Suprapubic skin (tissue), 4 donors: ENCODE results near the gene ZNF836. TPM values are rescaled to one million over a fixed set of nuclear protein-coding genes. Genes with fewer than 3 reads are reported as not detected.
A peak's percentile ranks its signal among the peaks of the same experiment; 100 is the strongest.

Experiments
- DNase-seq, 2 donors: peaks; one replicate each; pipeline ENCODE4 v3.0.0-alpha.2; 2019; ENCODE audit warnings: low spot score in 2 of 2
- H3K27ac ChIP-seq: fragments of 200-600 bp; sonication (generic); one replicate; pipeline ENCODE4 v1.5.1; 2019
- H3K27me3 ChIP-seq: fragments of 200-600 bp; sonication (generic); one replicate; pipeline ENCODE4 v1.5.1; 2019
- H3K36me3 ChIP-seq: fragments of 200-600 bp; sonication (generic); one replicate; pipeline ENCODE4 v1.5.1; 2019
- H3K4me1 ChIP-seq: fragments of 200-600 bp; sonication (generic); one replicate; pipeline ENCODE4 v1.5.1; 2019
- H3K4me3 ChIP-seq: fragments of 200-600 bp; sonication (generic); one replicate; pipeline ENCODE4 v1.5.1; 2019; ENCODE audit warnings: mild to moderate bottlenecking
- H3K9me3 ChIP-seq: fragments of 200-600 bp; sonication (generic); one replicate; pipeline ENCODE4 v1.5.1; 2019
- CTCF ChIP-seq, 2 donors: fragments of 200-600 bp in 1 of 2; fragments of 450-650 bp in 1 of 2; sonication (generic) in 1 of 2; IDR thresholded peaks; one replicate each; pipeline ENCODE4 v1.5.1; 2016 to 2019; ENCODE audit warnings: antibody characterized with exemption in 2 of 2, mild to moderate bottlenecking in 1 of 2, moderate library complexity in 1 of 2
- EP300 ChIP-seq: sonication (generic); formaldehyde crosslinking; IDR thresholded peaks from one replicate; pipeline ENCODE4 v1.6.1; 2017; ENCODE audit warnings: antibody characterized with exemption
- POLR2A ChIP-seq, 2 donors: fragments of 450-650 bp; IDR thresholded peaks; one replicate each; pipeline ENCODE4 v1.6.1; 2017; ENCODE audit warnings: antibody characterized with exemption in 2 of 2, mild to moderate bottlenecking in 2 of 2, moderate library complexity in 2 of 2
- POLR2AphosphoS5 ChIP-seq, 3 donors: sonication (generic); formaldehyde crosslinking; IDR thresholded peaks; one replicate each; pipeline ENCODE4 v1.6.1; 2017; ENCODE audit warnings: antibody characterized with exemption in 3 of 3
- WGBS: methylation state at CpG from one replicate; pipeline ENCODE4 v1.1.5; 2018; 5-methylcytosine and 5-hydroxymethylcytosine counted together
- total RNA-seq, 4 donors: library from RNA; depleted of rRNA; stranded (reverse); fragments of >200 nt; gene quantifications; one replicate each; pipeline ENCODE4 v1.1.0, GENCODE V29; 2016

The ZNF836 gene
- total RNA-seq, 4 donors from 2014 or later: 7.3 to 25.7 (median 15.9) TPM

DNA sequence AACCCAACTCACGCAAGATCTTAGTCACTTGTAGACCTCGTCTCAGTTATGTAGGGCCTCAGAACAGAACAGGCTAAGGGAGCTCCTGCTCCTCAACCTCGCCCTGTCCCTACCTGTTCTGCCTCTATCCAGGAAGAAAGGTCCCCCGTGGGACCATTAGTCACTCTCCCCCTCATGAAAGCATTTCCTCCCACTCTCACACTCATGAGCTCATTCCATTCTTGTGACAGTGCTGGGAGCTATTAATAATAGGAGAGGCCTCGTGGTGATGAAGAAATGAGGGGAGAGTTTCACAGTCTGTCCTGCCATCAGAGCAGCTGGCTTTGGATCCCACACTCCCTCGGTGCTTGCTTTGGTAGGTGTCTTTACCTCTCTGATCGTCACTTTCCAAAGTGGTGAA, 28.6 kb upstream of the ZNF836 start:
- Histone ChIP-seq H3K27me3 (no peaks in the 10 kb centered on the region), H3K4me3 (no peak overlapping the region), H3K9me3 (no peaks in the 10 kb centered on the region), H3K27ac (peak overlapping the region; percentile 67), H3K4me1 (peaks cover 39% of the 10 kb centered on the region), H3K36me3 (peaks cover 77% of the 10 kb centered on the region)
- 47% methylated on average over 7 of the region's 7 CpGs for WGBS
- no peak for TF ChIP-seq POLR2A (IDR thresholded peaks at IDR 0.05)
- no peak for TF ChIP-seq CTCF (IDR thresholded peaks at IDR 0.05)
- TF ChIP-seq POLR2AphosphoS5 (IDR thresholded peaks at IDR 0.05): no peak
- TF ChIP-seq EP300: no peak
- peak in 1 of 2 donors; percentile 66 for DNase-seq

DNA sequence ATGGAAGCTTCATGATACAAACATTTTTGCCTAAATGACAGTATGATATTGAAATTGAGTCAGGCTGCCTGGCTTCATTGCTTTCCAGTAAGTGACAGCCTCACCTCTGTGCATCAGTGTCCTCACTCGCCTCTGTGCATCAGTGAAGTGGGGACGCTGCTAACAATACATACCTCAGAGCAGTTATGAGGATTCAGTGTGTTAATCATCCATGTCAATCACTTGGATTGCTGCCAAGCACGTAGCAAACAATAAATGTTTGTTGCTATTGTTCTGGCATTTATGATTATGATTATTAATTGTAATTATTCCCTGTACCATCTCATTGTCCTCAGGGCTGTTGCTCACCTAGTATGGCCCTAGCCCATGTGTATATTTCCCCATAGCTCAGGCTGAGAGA, 27.3 kb upstream of the ZNF836 start:
- peaks cover 66% of the 10 kb centered on the region for H3K36me3 ChIP-seq
- H3K27me3 ChIP-seq: no peaks in the 10 kb centered on the region
- H3K27ac ChIP-seq: no peak overlapping the region
- no peak overlapping the region for H3K4me3 ChIP-seq
- H3K9me3 ChIP-seq: no peaks in the 10 kb centered on the region
- no peak for TF ChIP-seq POLR2AphosphoS5 (IDR thresholded peaks at IDR 0.05)
- no peak for TF ChIP-seq CTCF (IDR thresholded peaks at IDR 0.05)
- no peak for TF ChIP-seq POLR2A (IDR thresholded peaks at IDR 0.05)
- no peak for TF ChIP-seq EP300
- H3K4me1 ChIP-seq: peaks cover 51% of the 10 kb centered on the region
- 38% methylated on average over 3 of the region's 3 CpGs for WGBS
- DNase-seq: no peak

DNA sequence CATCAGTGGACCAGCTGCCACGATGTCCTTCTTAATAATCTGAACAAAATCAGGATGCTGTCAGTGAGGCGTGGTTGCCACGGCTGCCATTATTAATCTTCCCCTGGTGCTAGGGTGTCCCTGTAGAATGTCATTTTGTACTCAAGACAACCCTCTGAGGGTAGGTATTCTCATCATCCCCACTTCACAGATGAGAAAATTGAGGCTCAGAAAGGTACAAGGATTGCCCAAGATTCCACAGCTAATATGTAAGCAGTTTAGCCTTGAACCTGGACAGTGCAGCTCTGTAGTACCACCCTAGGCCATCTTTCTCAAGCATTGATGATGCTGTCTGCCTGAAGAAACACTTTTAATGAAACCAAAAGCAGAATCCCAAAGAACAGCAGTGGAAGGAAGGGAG, 26.5 kb upstream of the ZNF836 start:
- DNase-seq: no peak
- H3K27ac ChIP-seq: no peak overlapping the region
- H3K36me3 ChIP-seq: peaks cover 61% of the 10 kb centered on the region
- no peaks in the 10 kb centered on the region for H3K9me3 ChIP-seq
- 86% methylated on average over 3 of the region's 3 CpGs for WGBS
- H3K4me1 ChIP-seq: peaks cover 55% of the 10 kb centered on the region
- TF ChIP-seq CTCF (IDR thresholded peaks at IDR 0.05) (no peak), EP300 (no peak), POLR2AphosphoS5 (IDR thresholded peaks at IDR 0.05) (no peak), POLR2A (IDR thresholded peaks at IDR 0.05) (no peak)
- no peaks in the 10 kb centered on the region for H3K27me3 ChIP-seq
- H3K4me3 ChIP-seq: no peak overlapping the region

- WGBS: 94% methylated on average over 5 of the region's 5 CpGs
- Histone ChIP-seq H3K4me3 (no peak overlapping the region), H3K27ac (no peak overlapping the region), H3K27me3 (no peaks in the 10 kb centered on the region), H3K9me3 (no peaks in the 10 kb centered on the region), H3K4me1 (peaks cover 67% of the 10 kb centered on the region), H3K36me3 (peaks cover 45% of the 10 kb centered on the region)
- DNase-seq: no peak
- TF ChIP-seq POLR2A (IDR thresholded peaks at IDR 0.05): no peak
- TF ChIP-seq EP300: no peak
- no peak for TF ChIP-seq POLR2AphosphoS5 (IDR thresholded peaks at IDR 0.05)
- no peak for TF ChIP-seq CTCF (IDR thresholded peaks at IDR 0.05)
Observed at GRCh38 chr19:52196256-52196967, 25.0 kb upstream of the ZNF836 start.

- Histone ChIP-seq H3K9me3 (no peaks in the 10 kb centered on the region), H3K4me1 (peaks cover 59% of the 10 kb centered on the region), H3K27me3 (no peaks in the 10 kb centered on the region), H3K36me3 (peaks cover 21% of the 10 kb centered on the region), H3K27ac (no peak overlapping the region), H3K4me3 (no peak overlapping the region)
- no peak for DNase-seq
- TF ChIP-seq POLR2A (IDR thresholded peaks at IDR 0.05): no peak
- TF ChIP-seq CTCF (IDR thresholded peaks at IDR 0.05): no peak
- TF ChIP-seq EP300: no peak
- TF ChIP-seq POLR2AphosphoS5 (IDR thresholded peaks at IDR 0.05): no peak
- 39% methylated on average over 2 of the region's 2 CpGs for WGBS
Observed at GRCh38 chr19:52191951-52192350, 20.5 kb upstream of the ZNF836 start.
